Neural progenitor cell (in vitro differentiated cells): ENCODE results near the gene PEAK3. TPM values are rescaled to one million over a fixed set of nuclear protein-coding genes. Genes with fewer than 3 reads are reported as not detected.

ENCODE experiments used
- DNase-seq: peaks from one replicate; pipeline ENCODE4 v3.0.0-alpha.2; 2016; ENCODE audit warnings: low spot score
- H2AFZ ChIP-seq: fragments of 200-600 bp; sonication (generic); replicated peaks from 2 replicates; pipeline ENCODE4 v1.6.1; 2016; ENCODE audit warnings: antibody characterized with exemption
- H3F3A ChIP-seq: fragments of 200-600 bp; sonication (generic); 2 replicates; pipeline ENCODE4 v1.6.1; 2016; ENCODE audit warnings: antibody characterized with exemption, low read depth
- H3K27ac ChIP-seq: fragments of 200-600 bp; sonication (generic); 2 replicates; pipeline ENCODE4 v1.5.1; 2016; ENCODE audit warnings: mild to moderate bottlenecking
- H3K27me3 ChIP-seq: fragments of 200-600 bp; sonication (generic); 2 replicates; pipeline ENCODE4 v1.6.1; 2016; ENCODE audit warnings: mild to moderate bottlenecking, moderate library complexity
- H3K36me3 ChIP-seq: fragments of 200-600 bp; sonication (generic); 2 replicates; pipeline ENCODE4 v1.5.1; 2016
- H3K4me1 ChIP-seq: fragments of 200-600 bp; sonication (generic); 2 replicates; pipeline ENCODE4 v1.6.1; 2016; ENCODE audit warnings: mixed run types
- H3K4me2 ChIP-seq: fragments of 200-600 bp; sonication (generic); 2 replicates; pipeline ENCODE4 v1.6.1; 2016
- H3K4me3 ChIP-seq: fragments of 200-600 bp; sonication (generic); 2 replicates; pipeline ENCODE4 v1.5.1; 2016
- H3K79me2 ChIP-seq: fragments of 200-600 bp; sonication (generic); 2 replicates; pipeline ENCODE4 v1.6.1; 2016; ENCODE audit warnings: low read depth
- H3K9ac ChIP-seq: fragments of 200-600 bp; sonication (generic); 2 replicates; pipeline ENCODE4 v1.6.1; 2016
- H3K9me3 ChIP-seq: fragments of 200-600 bp; sonication (generic); 2 replicates; pipeline ENCODE4 v1.5.1; 2016; ENCODE audit warnings: low read depth
- H4K20me1 ChIP-seq: fragments of 200-600 bp; sonication (generic); 2 replicates; pipeline ENCODE4 v1.6.1; 2016; ENCODE audit warnings: low read depth
- H3K27ac Mint-ChIP-seq: 3 replicates; pipeline ENCODE4 v1.8.0; 2021; ENCODE audit warnings: mixed read lengths
- H3K27me3 Mint-ChIP-seq: 2 replicates; pipeline ENCODE4 v1.8.0; 2022; ENCODE audit warnings: low read depth, mild to moderate bottlenecking, inconsistent platforms, moderate library complexity, mixed read lengths; ENCODE audit not compliant: insufficient read depth
- H3K36me3 Mint-ChIP-seq: 3 replicates; pipeline ENCODE4 v1.8.0; 2021; ENCODE audit warnings: mixed read lengths
- H3K4me1 Mint-ChIP-seq: 3 replicates; pipeline ENCODE4 v1.8.0; 2021; ENCODE audit warnings: mixed read lengths
- H3K4me3 Mint-ChIP-seq: 3 replicates; pipeline ENCODE4 v1.8.0; 2021; ENCODE audit warnings: mild to moderate bottlenecking, moderate library complexity, mixed read lengths
- H3K9me3 Mint-ChIP-seq: 3 replicates; pipeline ENCODE4 v1.8.0; 2020; ENCODE audit warnings: mixed read lengths
- CTCF ChIP-seq: fragments of 200-600 bp; sonication (generic); IDR thresholded peaks from 2 replicates; pipeline ENCODE4 v1.5.1; 2017; ENCODE audit warnings: antibody characterized with exemption, mild to moderate bottlenecking
- EZH2 ChIP-seq: fragments of 200-600 bp; sonication (generic); IDR thresholded peaks from 2 replicates; pipeline ENCODE4 v1.6.1; 2017; ENCODE audit warnings: antibody characterized with exemption, mild to moderate bottlenecking, moderate library complexity
- EZH2phosphoT487 ChIP-seq: fragments of 200-600 bp; sonication (generic); IDR thresholded peaks from 2 replicates; pipeline ENCODE4 v1.6.1; 2017; ENCODE audit warnings: antibody characterized with exemption
- microRNA counts: library from miRNA; unstranded; fragments of <30 nt; microRNA quantifications from one replicate; lab custom pipeline; 2016
- microRNA-seq: library from miRNA; unstranded; fragments of <30 nt; microRNA quantifications from one replicate; pipeline ENCODE4, GENCODE V29; 2016
- small RNA-seq: library from RNA; depleted of rRNA; stranded (forward); fragments of <200 nt; gene quantifications from one replicate; pipeline ENCODE3, GENCODE V24; 2015
- total RNA-seq: library from RNA; depleted of rRNA; stranded (reverse); fragments of >200 nt; gene quantifications from 2 replicates; pipeline ENCODE4 v1.2.3, GENCODE V29; 2015; ENCODE audit warnings: low replicate concordance

The PEAK3 gene
- total RNA-seq, 1 donor from 2014 or later: not detected

GRCh38 chr19:2226051-2226839, 55.7 kb downstream of the PEAK3 start:
- H4K20me1 ChIP-seq: no peaks in the 10 kb centered on the region
- H3K27me3 ChIP-seq: no peaks in the 10 kb centered on the region
- Mint-ChIP-seq H3K27ac (no peak overlapping the region), H3K9me3 (no peaks in the 10 kb centered on the region), H3K36me3 (peaks cover 15% of the 10 kb centered on the region), H3K4me1 (no peaks in the 10 kb centered on the region), H3K4me3 (no peak overlapping the region), H3K27me3 (peaks cover 6% of the 10 kb centered on the region)
- no peak overlapping the region for H3K9ac ChIP-seq
- H3K36me3 ChIP-seq: no peaks in the 10 kb centered on the region
- no peak for DNase-seq
- no peak for TF ChIP-seq EZH2phosphoT487
- no peak for TF ChIP-seq CTCF
- TF ChIP-seq EZH2: no peak
- no peak overlapping the region for H3K4me3 ChIP-seq
- no peaks in the 10 kb centered on the region for H3K79me2 ChIP-seq
- no peak overlapping the region for H3K27ac ChIP-seq
- H3K9me3 ChIP-seq: no peaks in the 10 kb centered on the region
- H2AFZ ChIP-seq: no peak overlapping the region
- H3F3A ChIP-seq: peaks cover 2% of the 10 kb centered on the region
- no peaks in the 10 kb centered on the region for H3K4me1 ChIP-seq
- no peak overlapping the region for H3K4me2 ChIP-seq

DNA sequence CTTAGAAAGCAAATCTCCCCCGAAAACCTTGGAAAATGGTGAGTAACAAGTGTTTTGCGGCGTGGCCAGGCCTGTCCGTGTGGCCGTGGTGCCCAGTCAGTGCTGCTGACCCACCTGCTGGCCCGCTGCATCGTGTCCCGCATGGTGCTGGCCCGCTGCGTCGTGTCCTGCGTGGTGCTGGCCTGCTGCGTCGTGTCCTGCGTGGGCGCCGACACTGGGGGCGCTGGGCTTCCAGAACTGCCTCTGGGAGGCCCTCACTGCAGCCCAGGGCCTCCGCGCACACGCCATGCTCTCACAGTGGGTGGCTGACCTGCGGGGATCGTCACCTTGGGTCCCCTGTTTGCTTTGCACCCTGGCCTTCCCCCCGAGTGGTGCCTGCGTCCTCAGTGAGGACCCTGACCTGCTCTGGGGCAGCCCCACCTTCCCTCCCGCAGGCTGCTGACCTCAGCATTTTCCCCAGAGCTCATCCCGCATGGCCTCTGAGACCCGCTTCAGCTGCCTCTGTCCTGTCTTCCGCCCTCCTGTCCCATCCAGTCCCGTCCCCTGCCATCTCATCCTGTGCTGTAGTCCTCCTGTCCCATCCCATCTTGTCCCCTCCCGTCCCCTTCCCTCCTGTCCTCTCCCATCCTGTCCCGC, 56.4 kb downstream of the PEAK3 start:
- H2AFZ ChIP-seq: no peak overlapping the region
- Mint-ChIP-seq H3K36me3 (peaks cover 14% of the 10 kb centered on the region), H3K9me3 (no peaks in the 10 kb centered on the region), H3K27ac (no peak overlapping the region), H3K27me3 (peaks cover 6% of the 10 kb centered on the region), H3K4me3 (no peak overlapping the region), H3K4me1 (no peaks in the 10 kb centered on the region)
- DNase-seq: no peak
- H3F3A ChIP-seq: no peaks in the 10 kb centered on the region
- no peaks in the 10 kb centered on the region for H3K4me1 ChIP-seq
- no peaks in the 10 kb centered on the region for H3K79me2 ChIP-seq
- H3K9ac ChIP-seq: no peak overlapping the region
- no peaks in the 10 kb centered on the region for H3K9me3 ChIP-seq
- H3K4me3 ChIP-seq: no peak overlapping the region
- H3K27ac ChIP-seq: no peak overlapping the region
- H3K36me3 ChIP-seq: no peaks in the 10 kb centered on the region
- no peak overlapping the region for H3K4me2 ChIP-seq
- H3K27me3 ChIP-seq: no peaks in the 10 kb centered on the region
- TF ChIP-seq EZH2 (no peak), EZH2phosphoT487 (no peak), CTCF (no peak)
- no peaks in the 10 kb centered on the region for H4K20me1 ChIP-seq

DNA sequence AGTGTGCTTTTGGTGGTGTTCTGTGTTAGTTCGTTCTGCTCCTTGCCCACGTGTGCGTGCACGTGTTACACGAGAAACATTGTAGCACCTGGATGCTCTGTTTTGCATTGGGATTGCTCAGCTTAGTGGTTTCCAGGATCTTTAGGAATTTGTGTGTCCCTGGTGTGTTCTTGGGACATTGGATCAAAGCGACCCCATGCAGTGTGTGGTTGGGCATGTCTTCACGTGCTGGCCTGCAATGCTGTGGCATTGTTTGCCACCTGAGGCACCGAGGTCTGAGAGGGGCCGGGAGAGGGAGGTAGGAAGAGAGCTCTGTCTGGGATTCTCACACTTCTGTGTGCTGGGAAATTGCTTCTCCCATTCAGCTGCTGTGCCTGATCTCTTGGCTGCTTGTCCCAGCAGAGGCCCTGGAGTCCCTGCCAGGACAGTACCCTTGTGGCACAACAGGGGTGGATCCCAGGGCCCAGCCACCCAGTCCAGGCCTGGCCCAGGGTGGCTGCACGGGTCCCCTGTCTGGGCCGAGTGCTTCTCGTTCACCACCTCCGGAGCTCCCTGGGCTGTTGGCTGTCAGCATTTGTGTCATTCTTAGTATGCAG, 57.1 kb downstream of the PEAK3 start:
- no peaks in the 10 kb centered on the region for H3K9me3 Mint-ChIP-seq
- H3K4me3 Mint-ChIP-seq: no peak overlapping the region
- Histone ChIP-seq H3K4me2 (no peak overlapping the region), H3K79me2 (no peaks in the 10 kb centered on the region), H3K27ac (no peak overlapping the region), H3K4me1 (no peaks in the 10 kb centered on the region), H3K9ac (no peak overlapping the region), H3K9me3 (no peaks in the 10 kb centered on the region), H3K27me3 (no peaks in the 10 kb centered on the region), H2AFZ (no peak overlapping the region), H4K20me1 (no peaks in the 10 kb centered on the region), H3K4me3 (no peak overlapping the region), H3K36me3 (no peaks in the 10 kb centered on the region), H3F3A (no peaks in the 10 kb centered on the region)
- peak overlapping the region; percentile 46 for H3K27ac Mint-ChIP-seq
- H3K36me3 Mint-ChIP-seq: peaks cover 12% of the 10 kb centered on the region
- DNase-seq: no peak
- no peaks in the 10 kb centered on the region for H3K4me1 Mint-ChIP-seq
- H3K27me3 Mint-ChIP-seq: peaks cover 6% of the 10 kb centered on the region
- TF ChIP-seq EZH2phosphoT487 (no peak), CTCF (no peak), EZH2 (no peak)

MicroRNA genes within 50 kb of the gene (microRNA counts, 767-probe panel; counts per million panel counts)
- 460 counts per million, percentile 90 among the panel's probes with 10 or more counts for microRNA hsa-miR-1227 (lab: Ali Mortazavi, UCI)

Small RNA genes lying within 50 kb of the gene (microRNA-seq; reads per million reads assigned to microRNA genes)
- gene MIR1227 (4.5 reads per million, percentile 23 among the genes with 10 or more reads in this experiment), gene MIR4321 (not detected)

Small RNA genes lying within 50 kb of the gene (small RNA-seq; reads per million reads assigned to genes)
- not detected for gene MIR1227

Other genes starting within 250 kb of the PEAK3 start
- 46.0 and 106 TPM in 2 replicates for gene MKNK2, start 230.9 kb downstream of the PEAK3 start, total RNA-seq
- gene MOB3A, start 185.8 kb downstream of the PEAK3 start, total RNA-seq: 6.0 and 15.9 TPM in 2 replicates
- 3.7 TPM in 1 of 2 replicates, not detected in the other for gene IZUMO4, start 185.3 kb downstream of the PEAK3 start, total RNA-seq
- gene AP3D1, start 130.6 kb downstream of the PEAK3 start, total RNA-seq: 50.9 and 93.7 TPM in 2 replicates
- 8.9 and 21.1 TPM in 2 replicates for gene DOT1L, start 118.2 kb downstream of the PEAK3 start, total RNA-seq
- 77.6 and 145 TPM in 2 replicates for gene PLEKHJ1, start 45.8 kb downstream of the PEAK3 start, total RNA-seq
- gene SF3A2, start 45.4 kb downstream of the PEAK3 start, total RNA-seq: 14.4 and 50.7 TPM in 2 replicates
- 3.5 and 22.4 TPM in 2 replicates for gene AMH, start 32.9 kb downstream of the PEAK3 start, total RNA-seq
- 0.12 TPM in 1 of 2 replicates, not detected in the other for gene JSRP1, start 25.8 kb downstream of the PEAK3 start, total RNA-seq
- gene LINGO3, start 26.0 kb upstream of the PEAK3 start, total RNA-seq: 1.5 TPM in 1 of 2 replicates, not detected in the other
- 183 and 317 TPM in 2 replicates for gene LSM7, start 46.4 kb upstream of the PEAK3 start, total RNA-seq
- 20.7 and 90.9 TPM in 2 replicates for gene SPPL2B, start 46.5 kb upstream of the PEAK3 start, total RNA-seq
- gene TMPRSS9, start 78.1 kb upstream of the PEAK3 start, total RNA-seq: 0.40 TPM in 1 of 2 replicates, not detected in the other
- 22.3 and 37.9 TPM in 2 replicates for gene TIMM13, start 145.4 kb upstream of the PEAK3 start, total RNA-seq
- 78.0 and 246 TPM in 2 replicates for gene LMNB2, start 174.8 kb upstream of the PEAK3 start, total RNA-seq
- 3.9 and 6.2 TPM in 2 replicates for gene GADD45B, start 194.0 kb upstream of the PEAK3 start, total RNA-seq